CD1c-positive myeloid dendritic cell (primary cell): ENCODE data around the gene FAXC.
"Not testable (repeated sequence)": the region's sequence is repeated elsewhere in the genome, so short reads cannot be mapped to it uniquely, and the experiment has no call there.

Experiments used
- DNase-seq: peaks from one replicate; pipeline ENCODE4 v3.0.0-alpha.2; 2016; ENCODE audit errors: extremely low spot score

FAXC gene

DNA sequence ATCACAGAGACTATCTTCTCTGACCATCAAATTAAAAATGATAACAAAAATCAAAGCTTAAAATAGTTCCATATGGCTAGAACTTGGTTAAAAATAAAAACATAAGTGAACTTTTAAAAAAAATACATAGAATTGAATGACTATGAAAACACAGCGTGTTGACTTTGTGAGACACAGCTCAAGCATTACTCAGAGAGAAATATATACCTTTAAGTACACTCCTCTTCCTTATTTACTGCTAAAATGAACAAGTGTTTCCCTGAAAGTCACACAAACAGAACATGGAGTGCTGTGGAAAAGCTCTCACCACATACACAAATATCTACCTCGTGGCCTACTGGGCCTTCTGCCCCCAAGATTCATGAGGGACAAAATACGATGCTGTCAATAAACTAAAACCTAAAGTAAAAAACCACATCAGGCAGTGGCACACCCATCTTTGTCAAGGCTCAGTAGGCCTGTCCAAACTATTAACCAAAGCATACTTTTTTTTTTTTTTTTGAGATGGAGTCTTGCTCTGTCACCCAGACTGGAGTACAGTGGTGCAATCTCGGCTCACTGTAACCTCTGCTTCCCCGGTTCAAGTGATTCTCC, 7.5 kb downstream of the FAXC start:
- no peak for DNase-seq

DNA sequence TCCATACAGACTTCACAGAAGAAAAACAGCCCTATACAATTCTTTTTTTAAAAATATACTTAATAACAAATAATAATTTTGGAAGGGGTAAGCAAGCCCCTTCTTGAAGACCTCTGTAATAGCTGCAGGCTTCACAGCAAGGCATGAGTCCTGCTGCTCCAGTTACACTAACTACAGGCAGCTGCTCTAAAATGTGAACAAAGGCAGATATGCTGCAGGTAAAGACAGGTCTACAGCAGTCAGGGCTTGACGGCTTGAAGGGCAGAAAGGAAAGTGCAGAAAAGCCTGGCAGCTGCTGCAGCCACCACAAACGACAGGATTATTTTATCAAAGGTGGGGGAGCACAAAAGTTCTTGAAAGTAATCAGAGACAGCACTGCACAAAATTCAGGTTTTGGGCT, 11.3 kb downstream of the FAXC start:
- DNase-seq: no peak

DNA sequence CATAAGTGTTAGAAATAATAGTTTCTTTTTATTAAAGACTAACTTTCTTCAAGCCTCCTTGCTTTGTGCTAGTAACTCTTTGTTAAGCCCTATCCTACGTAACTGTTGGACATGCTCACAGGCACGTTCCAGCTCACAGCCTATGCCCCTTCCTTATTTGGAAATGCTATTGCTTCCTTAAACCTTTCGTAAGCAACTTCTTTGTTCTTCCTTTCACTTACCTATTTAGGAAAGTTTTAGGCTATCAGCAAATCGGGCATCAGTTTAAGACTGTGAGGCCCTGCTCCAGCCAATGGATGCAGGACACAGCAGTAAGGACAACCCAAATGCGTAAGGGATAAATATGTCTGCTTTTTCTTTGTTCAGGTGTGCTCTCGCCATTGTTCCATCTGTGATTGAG, 14.2 kb downstream of the FAXC start:
- DNase-seq: not testable (repeated sequence)

DNA sequence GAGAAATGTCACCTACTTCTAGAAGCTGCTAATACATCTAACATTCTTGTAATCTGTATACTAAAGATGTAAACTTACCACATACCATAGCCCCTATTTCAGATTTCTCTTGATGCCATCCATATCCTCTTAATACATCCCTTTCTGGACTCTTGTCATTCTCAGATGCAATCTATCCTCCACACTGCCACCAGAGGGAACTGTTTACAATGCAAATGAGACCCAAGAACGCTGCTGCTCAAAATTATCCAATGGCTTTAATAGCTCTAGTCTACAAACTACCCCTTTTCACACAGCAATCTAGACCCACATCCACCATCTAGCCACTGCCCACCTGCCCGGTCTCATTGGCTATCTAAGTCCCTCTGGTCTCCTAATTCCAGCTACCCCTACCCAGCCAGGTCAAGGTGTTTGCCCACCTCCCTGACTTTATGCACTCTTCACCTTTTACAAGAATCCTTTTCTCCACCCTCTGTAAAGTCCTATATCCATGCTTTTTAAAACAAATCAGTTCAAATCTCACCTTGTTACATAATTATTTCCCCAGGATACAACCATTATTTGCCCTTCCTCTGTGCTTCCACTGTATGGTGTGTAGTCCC, 14.8 kb downstream of the FAXC start:
- DNase-seq: peak; percentile 37

DNA sequence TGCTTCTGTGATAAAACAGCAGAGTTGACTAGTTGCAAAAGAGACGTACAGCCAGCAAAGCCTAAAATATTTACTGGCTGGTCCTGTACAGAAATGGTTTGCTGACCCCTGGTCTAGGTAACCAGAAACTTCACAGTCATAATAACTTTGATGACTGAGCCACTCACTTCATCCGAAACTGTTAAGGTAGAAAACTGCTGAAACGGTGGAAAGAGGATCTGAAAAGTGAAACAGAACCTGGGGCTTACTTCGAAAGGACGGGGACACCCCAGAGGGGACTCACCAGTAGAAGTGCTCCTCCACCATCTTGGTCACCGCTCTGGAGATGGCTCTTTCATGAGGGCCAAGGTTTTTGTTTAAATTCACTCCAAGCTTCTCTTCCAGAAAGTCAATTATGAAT, 16.4 kb downstream of the FAXC start:
- DNase-seq: no peak

DNA sequence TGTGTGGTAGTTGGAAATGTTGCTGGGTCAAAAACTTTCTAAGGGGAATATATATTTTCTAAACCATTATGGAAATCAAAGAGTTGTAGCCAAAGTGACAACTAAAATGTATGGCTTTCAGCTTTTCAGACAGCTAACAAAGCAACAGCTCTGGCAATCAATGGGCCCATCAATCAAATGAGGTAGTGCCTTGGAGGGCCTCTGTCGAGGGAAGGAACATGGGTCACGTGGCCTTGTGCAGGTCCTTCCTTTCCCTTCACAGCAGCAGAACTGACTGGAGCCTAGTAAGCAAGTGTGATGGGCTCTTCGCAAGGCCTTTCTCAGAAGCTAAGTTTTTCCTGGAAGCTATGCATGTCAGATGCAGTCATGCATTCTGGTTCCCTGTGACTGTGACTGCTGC, 17.9 kb downstream of the FAXC start:
- DNase-seq: no peak

DNA sequence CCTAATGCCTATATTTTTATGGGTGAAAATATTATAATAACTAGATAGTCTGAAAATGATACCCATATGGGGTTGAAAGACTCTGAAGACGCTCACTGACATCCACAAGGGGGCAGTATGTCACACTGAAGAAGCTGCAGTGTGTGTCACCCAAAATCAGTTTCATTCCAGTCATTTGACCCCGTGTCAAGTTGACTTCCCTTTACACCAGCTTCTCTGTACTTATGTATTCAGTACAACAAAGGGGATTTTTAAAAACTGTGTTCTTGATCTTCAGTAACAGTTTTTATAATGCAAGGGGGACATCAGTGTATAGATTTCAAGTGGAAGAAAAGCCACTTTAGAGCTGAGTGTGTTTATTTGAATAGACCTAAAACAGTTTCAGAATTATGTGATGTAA, 19.3 kb downstream of the FAXC start:
- peak; percentile 75 for DNase-seq

DNA sequence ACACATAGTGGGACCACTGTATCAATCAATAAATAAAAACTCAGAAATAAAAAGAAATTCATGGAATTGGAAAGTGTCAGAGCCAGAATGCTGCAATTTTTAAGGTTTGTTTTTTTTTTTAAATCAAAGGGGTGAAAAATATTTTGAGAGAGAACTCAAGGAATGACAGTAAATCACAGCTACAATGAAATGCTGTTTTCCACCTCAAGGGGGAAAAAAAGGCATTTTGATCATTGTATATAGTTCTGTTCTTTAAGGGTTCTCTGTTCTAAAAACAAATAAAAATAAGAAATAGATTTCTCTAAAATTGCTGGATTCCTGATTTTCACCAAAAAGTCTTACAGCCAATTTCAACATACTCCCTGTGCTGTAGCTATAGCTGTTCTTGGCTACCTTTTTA, 24.5 kb downstream of the FAXC start:
- DNase-seq: no peak

DNA sequence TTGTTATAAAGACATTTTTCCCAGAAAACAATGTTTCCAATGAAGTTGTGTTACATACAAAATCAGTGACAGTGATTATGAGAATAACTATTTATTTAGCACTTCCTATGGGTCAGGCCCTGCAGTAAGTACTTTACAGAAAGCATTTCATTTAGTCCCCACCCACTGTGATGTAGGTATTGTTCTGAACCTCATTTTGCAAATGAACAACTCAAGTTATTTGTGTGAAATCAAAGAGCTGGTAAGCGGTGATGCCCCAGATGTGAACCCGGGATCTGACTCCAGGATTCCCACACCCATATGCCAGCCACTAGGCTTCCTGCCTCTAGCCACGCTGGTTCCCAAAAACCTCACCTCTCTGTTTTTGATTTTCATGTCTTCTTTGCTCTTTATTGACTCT, 30.9 kb downstream of the FAXC start:
- no peak for DNase-seq

DNA sequence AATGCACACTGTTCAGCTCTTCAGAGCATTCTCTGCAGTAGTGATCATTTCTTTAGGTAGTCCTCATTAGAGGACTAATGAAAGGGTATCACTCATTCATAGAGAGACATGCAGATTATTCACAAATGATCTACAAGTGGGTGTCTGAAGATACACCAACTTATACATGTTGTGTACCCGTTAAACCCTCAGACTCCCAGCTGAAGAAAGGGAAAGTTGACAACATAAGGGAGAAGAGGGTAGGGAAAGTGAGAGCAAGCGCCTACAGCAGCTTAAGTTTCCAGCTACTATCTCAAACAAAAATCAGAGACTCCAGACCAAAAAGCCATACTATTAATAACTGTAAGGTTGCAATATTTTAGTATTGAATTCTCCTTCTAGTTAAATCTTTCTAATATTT, 37.1 kb downstream of the FAXC start:
- DNase-seq: no peak

DNA sequence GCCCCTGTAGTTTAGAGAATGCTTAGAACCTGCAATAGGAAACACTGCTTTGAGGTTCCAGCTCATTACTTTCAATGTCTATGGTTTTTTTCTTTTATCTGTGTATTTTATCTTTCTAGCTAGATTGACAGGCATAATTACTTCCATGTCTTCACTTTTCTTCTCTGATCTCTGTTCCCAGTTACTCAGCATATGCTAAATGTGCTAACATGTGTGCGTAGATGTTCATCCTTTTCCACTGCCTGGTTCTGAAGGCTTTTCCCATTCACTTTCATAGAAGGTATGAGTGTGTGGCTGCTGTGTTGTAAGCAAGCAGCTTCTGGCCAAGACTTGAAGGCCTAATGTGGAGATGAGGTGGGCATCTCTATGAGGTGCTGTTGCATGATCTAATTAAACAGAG, 38.9 kb downstream of the FAXC start:
- DNase-seq: no peak

DNA sequence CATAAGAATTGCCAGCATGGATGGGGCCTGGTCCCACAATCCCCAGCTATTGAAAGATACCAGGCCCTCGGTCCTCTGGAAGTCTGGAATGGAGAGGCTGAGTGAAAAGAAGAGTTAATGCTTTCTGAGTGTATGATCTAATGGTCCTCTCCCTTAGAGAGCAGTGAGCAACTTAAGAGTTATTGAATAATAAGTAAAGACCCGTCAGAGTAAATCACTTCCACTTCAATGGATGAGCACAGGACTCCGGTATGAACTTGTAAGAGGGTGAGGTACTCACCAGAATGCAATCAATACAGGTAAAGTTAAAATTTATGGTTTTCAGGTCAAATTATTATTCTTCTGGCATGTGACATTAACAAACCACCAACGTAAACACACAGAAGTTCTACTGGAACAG, 39.9 kb downstream of the FAXC start:
- no peak for DNase-seq

DNA sequence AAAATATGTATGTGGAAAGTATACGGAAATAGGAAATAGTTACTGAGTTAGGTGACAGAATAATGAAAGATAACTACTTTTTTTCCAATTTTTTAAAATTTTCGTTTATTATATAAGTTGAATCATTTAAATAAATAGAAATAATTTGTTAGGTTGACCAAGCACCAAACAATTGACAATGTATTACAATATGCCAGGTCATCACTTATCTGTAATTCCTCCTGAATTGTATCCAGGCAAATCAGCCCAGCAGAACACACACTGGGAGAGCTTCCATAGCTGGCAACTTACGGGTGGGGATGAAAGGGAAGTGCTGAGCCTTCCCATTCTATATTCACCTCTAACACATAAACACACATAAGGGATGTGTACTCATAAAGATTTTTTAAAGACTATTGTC, 40.7 kb downstream of the FAXC start:
- no peak for DNase-seq

DNA sequence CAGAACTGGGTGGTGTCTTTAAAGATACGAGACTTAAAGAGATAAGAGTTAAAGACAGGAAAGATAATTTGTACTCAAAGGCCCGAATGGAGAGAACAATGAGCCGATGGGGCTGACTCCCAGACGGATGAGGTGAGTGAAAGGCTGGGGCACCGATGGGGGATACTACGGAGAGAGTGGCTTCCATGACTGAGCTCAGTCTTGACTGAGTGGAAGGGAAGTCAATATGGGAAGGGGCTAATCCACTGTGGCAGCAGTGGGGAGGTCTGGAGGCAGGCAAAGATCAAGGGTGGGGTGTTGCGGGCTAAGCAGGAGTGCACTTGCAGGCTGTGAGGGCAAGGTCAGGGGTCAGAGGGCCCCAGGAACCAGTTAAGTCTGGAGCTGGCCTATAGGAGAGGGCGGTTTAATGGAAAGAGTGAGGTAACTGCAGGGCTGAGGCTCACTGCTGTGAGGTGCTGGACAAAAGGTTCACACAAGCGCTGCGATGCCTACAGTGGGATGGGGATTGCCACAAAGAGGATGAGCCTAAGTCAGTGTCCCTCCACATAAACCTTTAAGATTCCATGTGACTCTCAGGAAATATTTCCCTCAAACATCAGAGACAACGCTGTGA, 42.1 kb downstream of the FAXC start:
- DNase-seq: no peak

DNA sequence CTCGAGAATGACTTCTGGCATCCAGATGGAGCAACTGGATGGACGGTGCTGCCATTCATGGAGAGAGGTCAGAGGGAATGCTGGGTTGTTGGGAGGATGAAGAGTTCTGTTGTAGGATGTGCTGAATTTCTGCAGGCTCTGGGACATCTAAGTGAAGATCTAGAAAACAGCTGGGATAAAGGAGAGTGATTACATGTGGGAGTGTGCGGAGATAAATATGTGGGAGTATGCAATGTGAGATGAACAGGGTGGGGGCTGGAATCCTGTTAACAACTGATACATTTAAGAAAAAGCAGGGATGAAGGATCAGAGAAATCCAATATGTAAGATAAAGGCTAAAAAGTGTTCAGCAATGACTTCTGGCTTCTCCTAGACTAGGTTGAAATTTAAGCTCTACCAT, 43.1 kb downstream of the FAXC start:
- DNase-seq: no peak

DNA sequence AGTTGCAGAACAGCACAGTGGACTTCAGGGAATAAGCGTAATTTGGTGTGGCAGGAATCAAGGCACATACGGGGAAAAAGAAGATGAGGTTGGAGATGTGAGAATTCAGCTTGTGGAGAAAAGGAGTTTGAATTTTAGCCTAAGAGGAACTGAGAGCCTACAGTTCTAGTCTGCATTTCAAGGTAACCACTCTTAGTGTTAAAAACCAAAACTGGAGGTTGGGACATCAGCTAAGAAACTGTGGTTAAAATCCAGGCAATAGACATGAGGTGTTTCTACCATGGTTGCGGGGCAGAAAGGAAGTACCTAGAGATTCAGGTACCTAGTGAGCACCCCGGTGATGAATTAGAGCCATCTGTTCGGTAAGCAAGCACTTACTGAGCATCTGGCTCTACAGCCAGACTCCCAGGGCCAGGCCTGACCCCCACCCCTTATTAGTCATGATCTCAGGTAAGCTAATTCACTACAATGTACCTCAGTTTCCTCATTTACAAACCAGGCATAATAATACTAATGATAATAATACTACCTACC, 44.4 kb downstream of the FAXC start:
- no peak for DNase-seq

DNA sequence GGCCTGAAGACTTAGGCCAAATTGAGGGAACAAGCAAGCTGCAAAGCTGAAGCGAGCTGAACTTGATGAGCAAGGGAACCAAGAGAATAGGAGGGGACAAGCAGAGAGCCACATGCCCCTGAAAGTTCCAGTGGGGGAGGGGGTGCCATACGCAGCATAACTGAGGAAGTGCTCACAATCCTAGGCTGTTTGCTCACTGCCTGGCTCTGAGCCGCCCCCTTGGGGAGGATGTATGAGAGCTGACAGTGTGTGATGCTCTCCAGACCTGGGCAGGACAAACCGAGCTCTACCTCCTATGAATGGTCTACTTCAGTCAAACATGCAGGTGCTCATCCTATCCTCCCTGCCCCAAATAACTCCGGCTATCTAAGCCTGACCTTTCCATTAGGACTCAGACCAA, 52.1 kb downstream of the FAXC start:
- no peak for DNase-seq

DNA sequence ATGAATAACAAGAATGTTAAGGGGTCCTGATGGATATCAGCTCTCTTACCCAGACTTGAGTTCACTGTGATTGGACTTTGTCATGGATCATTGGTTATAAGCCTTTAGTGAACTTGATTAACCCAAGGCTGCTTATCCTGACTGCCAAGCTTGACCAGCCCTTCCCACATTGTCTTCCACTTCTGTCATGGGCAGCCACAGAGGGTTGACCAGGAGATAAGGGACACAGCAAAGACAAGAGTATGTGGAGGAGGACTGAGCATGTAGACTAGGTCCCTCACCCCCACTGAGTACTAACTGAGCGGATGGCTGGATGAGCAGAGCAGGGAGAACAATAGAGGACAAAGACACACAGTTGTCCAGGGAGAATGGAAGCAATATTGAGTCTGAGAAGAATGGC, 52.5 kb downstream of the FAXC start:
- DNase-seq: no peak

DNA sequence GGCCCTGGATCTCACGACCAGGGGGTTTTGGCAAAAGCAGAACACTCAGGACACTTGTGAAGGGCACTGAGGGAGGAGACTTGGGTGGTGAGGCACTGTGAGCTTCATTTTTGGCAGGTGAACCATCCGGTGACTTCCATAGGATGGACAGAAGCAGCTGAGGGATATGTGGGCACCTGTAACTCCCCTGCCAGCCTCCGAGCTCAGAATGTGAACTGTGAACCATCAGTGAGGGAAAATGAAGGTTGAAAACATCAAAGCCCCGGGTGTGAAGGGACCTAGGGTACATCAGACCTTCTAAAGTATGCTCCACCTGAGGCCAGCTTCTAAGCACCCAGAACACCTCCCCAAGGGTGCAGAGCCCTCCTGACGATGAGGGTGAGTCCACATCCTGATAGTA, 53.2 kb downstream of the FAXC start:
- DNase-seq: no peak

DNA sequence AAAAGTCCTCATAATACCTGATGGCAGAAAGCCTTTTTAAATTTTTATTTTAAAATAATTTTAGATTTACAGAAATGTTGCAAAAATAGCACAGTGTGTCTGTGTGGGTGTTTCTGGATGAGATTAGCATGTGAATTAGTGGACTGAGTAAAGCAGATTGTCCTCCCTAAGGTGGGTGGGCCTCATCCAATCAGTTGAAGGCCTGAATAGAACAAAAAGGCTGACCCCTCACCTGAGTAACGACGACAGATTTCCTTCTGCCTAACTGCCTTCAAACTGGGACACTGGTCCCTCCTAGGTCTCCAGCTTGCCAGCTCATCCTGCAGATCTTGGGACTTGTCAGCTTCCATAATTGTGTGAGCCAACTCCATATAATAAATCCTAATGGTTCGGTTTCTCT, 54.2 kb downstream of the FAXC start:
- DNase-seq: no peak

DNA sequence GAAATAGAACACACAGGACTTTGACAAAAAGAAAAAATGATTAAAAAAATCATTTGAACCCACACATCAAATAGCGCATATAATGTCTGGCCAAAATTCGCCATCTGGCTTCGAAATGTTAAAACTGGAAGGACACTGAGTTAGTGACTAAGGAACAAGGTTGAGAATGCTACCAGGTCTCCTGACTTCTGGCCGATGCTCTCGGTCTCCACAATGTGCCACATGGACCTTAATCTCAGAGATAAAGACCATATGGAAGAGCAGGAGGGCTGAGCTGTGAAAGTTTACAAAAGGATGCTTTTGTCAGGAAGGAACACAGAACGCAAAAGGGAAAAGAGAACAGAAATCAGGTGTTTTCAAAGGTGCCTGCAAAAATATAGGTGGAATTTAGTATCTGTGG, 54.7 kb downstream of the FAXC start:
- DNase-seq: no peak

DNA sequence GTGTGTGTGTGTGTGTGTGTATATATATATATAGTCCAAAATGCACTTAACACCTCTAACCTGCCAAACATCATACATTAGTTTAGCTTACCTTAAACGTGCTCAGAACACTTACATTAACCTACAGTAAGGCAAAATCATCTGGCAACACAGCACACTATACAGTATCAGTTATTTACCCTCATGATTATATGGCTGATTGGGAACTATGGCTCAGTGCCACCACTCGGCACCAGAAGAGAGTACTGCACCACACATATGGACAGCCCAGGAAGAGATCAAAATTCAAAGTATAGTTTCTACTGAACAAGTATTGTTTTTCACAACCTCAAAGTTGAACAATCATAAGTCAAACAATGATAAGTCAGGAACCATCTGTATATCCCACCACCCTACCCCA, 59.8 kb downstream of the FAXC start:
- DNase-seq: no peak

DNA sequence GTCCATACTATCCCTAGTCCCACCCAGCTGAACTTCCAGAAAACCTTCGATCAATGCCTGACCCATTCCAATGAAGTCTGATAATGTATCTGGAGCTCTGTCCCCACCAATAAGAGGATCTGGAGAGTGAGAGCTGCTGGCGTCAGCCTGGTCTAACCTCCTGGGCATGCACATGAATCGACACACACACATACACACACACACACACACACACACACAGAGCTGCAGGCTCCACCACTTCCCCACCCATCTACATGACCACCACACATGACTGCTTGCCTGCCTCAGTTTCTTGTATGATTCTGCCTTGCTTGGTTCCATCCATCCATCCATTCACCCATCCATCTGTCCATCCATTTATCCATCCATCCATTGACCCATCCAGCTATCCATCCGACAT, 60.8 kb downstream of the FAXC start:
- no peak for DNase-seq

DNA sequence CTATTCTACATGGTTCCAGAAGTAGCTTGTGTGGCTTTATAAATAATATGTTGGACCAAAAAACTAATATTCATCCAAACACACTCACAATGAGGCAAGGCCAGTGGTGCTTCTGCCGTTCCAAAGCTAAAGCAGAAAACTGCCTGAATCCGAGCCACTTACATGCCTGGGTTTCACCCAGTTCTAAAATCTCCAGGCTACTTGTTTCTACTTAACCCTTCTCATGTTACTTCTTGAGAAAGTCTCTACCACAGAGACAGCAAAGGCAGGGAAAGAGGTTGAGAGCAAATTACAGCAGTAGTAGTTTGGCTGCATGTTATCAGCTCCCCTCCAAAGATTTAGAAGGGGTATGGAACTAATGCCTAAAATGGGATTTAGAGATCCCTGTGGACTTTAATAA, 62.0 kb downstream of the FAXC start:
- no peak for DNase-seq
